SIG-M5 treated with dmso at 0.1 percent for 504 hours (cell line): ENCODE results near the gene BRCA1.
"Not testable (repeated sequence)": the region's sequence is repeated elsewhere in the genome, so short reads cannot be mapped to it uniquely, and the experiment has no call there.

ENCODE experiments used
- DNase-seq: peaks from one replicate; lab custom pipeline; 2025; ENCODE audit not compliant: unreplicated experiment; lab: John Stamatoyannopoulos, UW

The BRCA1 gene

GRCh38 chr17:43070257-43070656 is 54.9 kb downstream of the BRCA1 start:
- DNase-seq = no peak

- no peak for DNase-seq
Measured at GRCh38 chr17:43069368-43069898, 55.7 kb downstream of the BRCA1 start.

GRCh38 chr17:43068570-43069367 is 56.4 kb downstream of the BRCA1 start:
- no peak for DNase-seq

GRCh38 chr17:43062984-43063638 is 62.1 kb downstream of the BRCA1 start:
- DNase-seq = no peak

GRCh38 chr17:43056051-43056450 is 69.1 kb downstream of the BRCA1 start:
- no peak for DNase-seq

GRCh38 chr17:43053008-43053407 is 72.2 kb downstream of the BRCA1 start:
- not testable (repeated sequence) for DNase-seq

GRCh38 chr17:43051969-43052368 is 73.2 kb downstream of the BRCA1 start:
- no peak for DNase-seq

- no peak for DNase-seq
Measured at GRCh38 chr17:43044024-43044423, 81.1 kb downstream of the BRCA1 start.

GRCh38 chr17:43043307-43043706 is 81.9 kb downstream of the BRCA1 start:
- no peak for DNase-seq

GRCh38 chr17:43042025-43042628 is 83.0 kb downstream of the BRCA1 start:
- no peak for DNase-seq

GRCh38 chr17:43040655-43041054 is 84.5 kb downstream of the BRCA1 start:
- no peak for DNase-seq

- DNase-seq = no peak
Measured at GRCh38 chr17:43039646-43040045, 85.5 kb downstream of the BRCA1 start.

GRCh38 chr17:43034894-43035293 is 90.3 kb downstream of the BRCA1 start:
- no peak for DNase-seq

- no peak for DNase-seq
Measured at GRCh38 chr17:43033948-43034881, 90.9 kb downstream of the BRCA1 start.

- no peak for DNase-seq
Measured at GRCh38 chr17:43031666-43032065, 93.5 kb downstream of the BRCA1 start.

- no peak for DNase-seq
Measured at GRCh38 chr17:43030137-43030767, 94.9 kb downstream of the BRCA1 start.

GRCh38 chr17:43028221-43028861 is 96.8 kb downstream of the BRCA1 start:
- DNase-seq = no peak

GRCh38 chr17:43027091-43028032 is 97.8 kb downstream of the BRCA1 start:
- no peak for DNase-seq

GRCh38 chr17:43026595-43026994 is 98.6 kb downstream of the BRCA1 start:
- no peak for DNase-seq
